Activated naive CD4-positive, alpha-beta T cell treated with Interleukin-2 at 50 U/mL for 16 hours (primary cell): ENCODE measurements around the gene SIVA1.

Experiments
- DNase-seq: peaks from one replicate; pipeline ENCODE4 v3.0.0-alpha.2; 2020

The SIVA1 gene

GRCh38 chr14:104798300-104799243 lies 45.6 kb downstream of the SIVA1 start:
- no peak for DNase-seq

DNA sequence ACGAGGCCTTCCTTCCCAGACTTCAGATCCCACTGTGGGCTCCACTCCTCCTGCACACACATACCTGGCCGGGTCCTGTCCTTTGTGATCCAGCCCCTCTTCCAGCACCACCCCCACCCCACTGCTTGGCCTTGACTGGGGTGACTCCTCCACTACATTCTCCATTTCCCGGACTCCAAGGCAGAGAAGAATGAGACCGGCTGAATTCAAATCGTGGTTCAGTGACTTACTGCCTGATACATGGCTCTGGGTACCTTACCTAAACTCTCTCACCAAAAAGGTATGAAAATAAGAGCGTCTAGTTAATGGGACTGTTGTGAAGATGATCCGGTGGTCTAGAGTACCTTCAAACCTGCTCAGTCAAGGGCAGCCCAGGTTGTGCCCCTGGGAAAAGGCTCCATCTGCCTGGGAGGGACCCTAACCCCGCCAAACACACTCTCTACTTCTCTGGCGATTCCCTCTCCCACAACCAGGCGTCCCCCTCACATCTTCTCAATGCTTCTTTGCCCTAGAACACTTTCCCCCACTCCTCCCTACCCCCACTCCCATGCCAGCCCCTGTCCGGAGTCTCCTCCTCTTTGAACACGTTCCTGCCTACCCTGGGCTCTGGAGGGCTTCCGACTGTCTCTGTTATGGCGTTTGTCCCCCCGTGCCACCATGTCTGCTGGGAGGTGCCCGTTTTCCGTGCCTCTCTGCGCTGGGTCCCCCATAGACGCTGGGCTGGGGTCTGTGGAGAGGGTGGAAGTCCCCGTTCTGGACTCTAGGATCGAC lies 46.5 kb downstream of the SIVA1 start:
- DNase-seq = no peak

DNA sequence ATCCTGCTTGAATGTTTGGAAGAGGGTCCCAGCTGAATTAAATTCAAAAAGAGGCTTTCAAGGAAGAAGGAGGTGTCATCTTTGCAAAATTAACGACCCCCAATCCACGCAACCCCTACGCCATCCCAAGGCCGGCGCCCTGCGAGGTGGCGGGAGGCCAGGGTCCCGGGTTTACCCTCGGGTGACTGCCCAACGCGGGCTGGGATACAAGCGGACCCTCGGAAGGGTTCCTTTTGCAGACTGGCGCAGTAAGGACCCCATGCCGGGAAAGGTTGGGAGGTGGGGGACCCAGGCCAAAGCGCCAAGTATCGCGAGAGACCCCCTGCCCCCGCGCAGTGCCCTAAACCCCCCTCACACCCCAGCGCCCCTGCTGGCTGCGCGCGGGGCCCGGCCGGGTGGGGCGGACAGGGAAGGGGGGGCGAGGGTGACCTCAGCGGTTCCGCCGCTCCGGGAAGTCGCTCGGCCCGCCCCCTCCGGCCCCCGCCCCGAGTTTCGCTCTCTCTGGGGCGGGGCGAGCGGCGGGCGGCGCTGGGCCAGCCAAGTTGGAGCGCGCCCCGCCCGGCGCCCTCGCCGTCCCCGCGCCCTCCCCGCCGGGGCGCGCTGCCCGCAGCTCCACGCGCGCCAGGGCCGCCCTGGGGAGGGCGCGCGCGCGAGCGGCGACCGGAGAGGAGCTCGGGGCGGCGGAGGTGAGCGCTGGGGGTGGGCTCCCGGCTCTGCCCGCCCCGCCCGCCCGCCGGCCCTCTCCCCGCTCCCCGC lies 47.2 kb downstream of the SIVA1 start:
- peak; percentile 84 for DNase-seq

DNA sequence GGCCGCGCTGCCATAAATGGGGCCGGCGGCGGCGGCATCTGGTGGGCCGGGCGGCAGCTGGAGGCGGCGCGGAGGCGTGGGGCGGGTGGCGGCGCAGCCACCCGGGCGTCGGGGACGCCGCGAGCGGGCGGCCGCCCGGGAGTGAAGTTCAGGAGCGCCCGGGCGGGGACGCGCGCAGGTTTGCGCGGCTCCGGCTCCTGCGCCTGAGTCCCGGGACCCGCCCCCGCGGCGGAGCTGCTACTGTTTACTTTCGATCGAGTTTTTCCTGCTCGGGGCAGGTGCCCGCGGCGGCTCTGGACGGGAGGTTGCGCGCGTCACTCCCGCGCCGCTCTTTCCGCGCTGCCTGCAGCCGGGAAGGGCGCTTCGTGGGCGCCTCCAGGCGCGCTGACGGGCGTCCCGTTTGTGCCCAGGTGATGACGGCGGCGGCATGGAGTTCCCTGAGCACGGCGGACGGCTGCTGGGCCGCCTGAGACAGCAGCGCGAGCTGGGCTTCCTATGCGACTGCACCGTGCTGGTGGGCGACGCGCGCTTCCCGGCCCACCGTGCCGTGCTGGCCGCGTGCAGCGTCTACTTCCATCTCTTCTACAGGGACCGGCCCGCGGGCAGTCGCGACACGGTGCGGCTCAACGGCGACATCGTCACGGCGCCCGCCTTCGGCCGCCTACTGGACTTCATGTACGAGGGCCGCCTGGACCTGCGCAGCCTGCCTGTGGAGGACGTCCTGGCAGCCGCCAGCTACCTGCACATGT lies 48.0 kb downstream of the SIVA1 start, which contains the start of gene ZBTB42:
Gene ZBTB42, plus strand, starts transcription at position 331 of the 749 bp plus-strand sequence. Its CDS starts 97 bp downstream, at position 428.
- peak; percentile 70 for DNase-seq

- DNase-seq = no peak
Observed at GRCh38 chr14:104801520-104802393, 48.8 kb downstream of the SIVA1 start.

GRCh38 chr14:104802394-104803184 lies 49.6 kb downstream of the SIVA1 start:
- DNase-seq = no peak

DNA sequence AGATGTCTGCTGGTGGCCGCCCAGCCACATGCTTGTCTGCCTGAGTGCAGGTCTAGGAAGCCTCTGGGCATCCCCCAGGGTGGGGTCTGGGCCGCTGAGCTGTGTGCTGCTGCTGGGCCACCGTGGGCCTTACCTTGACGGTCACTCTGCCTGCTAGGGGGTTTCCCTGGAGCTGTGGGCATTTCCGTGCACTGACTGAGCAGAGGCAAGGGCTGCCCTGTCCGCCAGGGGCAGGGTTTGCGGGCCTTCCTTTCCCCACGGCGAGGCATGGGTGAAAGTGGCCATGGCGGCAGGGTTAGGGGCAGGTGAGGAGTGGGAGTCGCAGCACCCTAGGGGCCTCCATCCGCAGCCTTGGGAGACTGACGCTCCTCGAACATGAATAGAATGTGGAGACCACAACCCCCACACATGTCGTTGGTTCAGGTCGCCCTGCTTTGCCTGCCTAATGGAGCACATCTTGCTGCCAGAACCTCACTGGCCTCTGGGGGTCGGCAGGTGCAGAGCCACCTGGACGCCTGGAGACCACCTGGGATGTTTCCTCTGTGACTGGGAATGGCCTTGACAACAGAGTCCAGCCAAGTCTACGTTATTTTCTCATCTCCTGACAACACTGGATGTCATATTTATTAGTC lies 50.4 kb downstream of the SIVA1 start:
- DNase-seq = no peak

GRCh38 chr14:104803912-104804410 lies 51.0 kb downstream of the SIVA1 start:
- no peak for DNase-seq

- DNase-seq = no peak
Observed at GRCh38 chr14:104804481-104805325, 51.8 kb downstream of the SIVA1 start.

DNA sequence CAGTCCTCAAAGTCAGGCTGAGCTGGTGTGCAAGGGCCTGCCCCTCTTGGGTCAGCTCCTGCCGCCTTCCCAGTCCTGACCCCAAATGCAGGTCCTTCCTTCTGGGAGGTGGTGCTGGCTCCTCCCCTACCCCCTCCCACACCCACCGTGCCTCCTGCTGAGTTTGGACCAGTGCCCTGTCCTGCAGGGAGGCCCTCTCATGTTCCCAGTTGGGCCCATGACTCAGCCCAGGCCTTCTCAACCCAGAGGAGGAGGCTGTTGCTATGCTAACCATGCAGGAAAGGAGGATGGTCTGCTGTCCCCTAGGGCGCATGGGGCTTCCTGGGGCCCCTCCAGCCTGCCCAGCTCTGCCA lies 52.4 kb downstream of the SIVA1 start:
- DNase-seq = no peak

- no peak for DNase-seq
Observed at GRCh38 chr14:104805941-104806624, 53.1 kb downstream of the SIVA1 start.

- no peak for DNase-seq
Observed at GRCh38 chr14:104806625-104807465, 53.9 kb downstream of the SIVA1 start.

- DNase-seq = no peak
Observed at GRCh38 chr14:104808456-104808855, 55.5 kb downstream of the SIVA1 start.
